HepG2 (cell line): ENCODE measurements around the gene P3H4. TPM values are rescaled to one million over a fixed set of nuclear protein-coding genes. Genes with fewer than 3 reads are reported as not detected.

ENCODE experiments used
- ATAC-seq: fragments of 200-7000 bp; cut with Tn5 transposase; 3 replicates; pipeline ENCODE4 v1.9.1; 2020; ENCODE audit warnings: mild to moderate bottlenecking, moderate library complexity
- BruUV-seq: library from RNA; stranded (reverse); fragments of 400-500 nt; replicated peaks from 2 replicates; lab custom pipeline; 2021; lab: Mats Ljungman, UMichigan
- CTCF ChIA-PET: fragments of 300-600 bp; formaldehyde crosslinking; extraction: SDS; loops from one replicate; lab custom pipeline; 2021; ENCODE audit warnings: low total read pairs, inconsistent platforms, low intra/inter-chr PET ratio; lab: Yijun Ruan, JAX
- POLR2A ChIA-PET: fragments of 350-600 bp; sonication (Branson Sonifier 250); formaldehyde crosslinking; loops from one replicate; lab custom pipeline; 2020; ENCODE audit warnings: antibody characterized with exemption, inconsistent platforms; lab: Yijun Ruan, JAX
- DNase-seq: peaks from one replicate; pipeline ENCODE4 v3.0.0-alpha.2; 2015; ENCODE audit warnings: low spot score
- FAIRE-seq: peaks from 3 replicates; lab custom pipeline; 2011; peaks lifted over from hg19 to GRCh38; lab: Jason Lieb, UNC
- H2AFZ ChIP-seq: one replicate; pipeline ENCODE4 v1.6.1; 2011; ENCODE audit warnings: low read length, inconsistent platforms
- H3K27ac ChIP-seq: fragments of 300-600 bp; 3 replicates; pipeline ENCODE4 v1.8.0; 2011; ENCODE audit warnings: mixed run types, mild to moderate bottlenecking, mixed read lengths, low read length, inconsistent platforms; ENCODE audit not compliant: insufficient read depth; ENCODE audit errors: extremely low read length
- H3K27me3 ChIP-seq, 2 experiments: fragments of 200-600 bp in 1 of 2; 2 replicates in 1 of 2; 3 replicates in 1 of 2; pipeline versions ENCODE4 v1.6.0 to v1.8.0; 2011; ENCODE audit warnings: low read length in 2 of 2, mild to moderate bottlenecking in 2 of 2, moderate library complexity in 2 of 2, inconsistent platforms in 1 of 2; ENCODE audit not compliant: insufficient read depth in 2 of 2, control insufficient read depth in 1 of 2
- H3K36me3 ChIP-seq, 2 experiments: fragments of 200-600 bp in 1 of 2; replicated peaks in 1 of 2; 2 replicates in 1 of 2; 3 replicates in 1 of 2; pipeline versions ENCODE4 v1.5.1 to v1.8.0; 2011; ENCODE audit warnings: low read length in 2 of 2, inconsistent platforms in 1 of 2; ENCODE audit not compliant: insufficient read depth in 2 of 2, control insufficient read depth in 1 of 2
- H3K4me1 ChIP-seq: 2 replicates; pipeline ENCODE4 v1.5.1; 2012; ENCODE audit warnings: low read length, inconsistent platforms; ENCODE audit not compliant: insufficient read depth
- H3K4me2 ChIP-seq: 2 replicates; pipeline ENCODE4 v1.6.0; 2011; ENCODE audit warnings: low read depth, low read length, inconsistent platforms
- H3K4me3 ChIP-seq, 3 experiments: fragments of 200-600 bp in 1 of 3; sonication (generic), shearing (Covaris generic) in 1 of 3; replicated peaks in 1 of 3; 2 replicates each; pipeline ENCODE4 v1.5.1; 2011 to 2016; ENCODE audit warnings: low read length in 3 of 3, inconsistent platforms in 2 of 3, low read depth in 2 of 3, mild to moderate bottlenecking in 2 of 3, control low read depth in 1 of 3, mixed read lengths in 1 of 3; ENCODE audit not compliant: insufficient read depth in 1 of 3
- H3K79me2 ChIP-seq: one replicate; pipeline ENCODE4 v1.6.1; 2011; ENCODE audit warnings: low read length, inconsistent platforms; ENCODE audit not compliant: insufficient read depth
- H3K9ac ChIP-seq: 2 replicates; pipeline ENCODE4 v1.6.0; 2011; ENCODE audit warnings: mild to moderate bottlenecking, low read depth, low read length, inconsistent platforms; ENCODE audit not compliant: insufficient read depth
- H3K9me3 ChIP-seq: 2 replicates; pipeline ENCODE4 v1.5.1; 2012; ENCODE audit warnings: mild to moderate bottlenecking, low read length
- H4K20me1 ChIP-seq: 2 replicates; pipeline ENCODE4 v1.6.0; 2011; ENCODE audit warnings: inconsistent platforms, mild to moderate bottlenecking, low read length, moderate library complexity; ENCODE audit not compliant: insufficient read depth
- HNRNPUL1 ChIP-seq: fragments of 200-400 bp; formaldehyde crosslinking; IDR thresholded peaks from 2 replicates; pipeline ENCODE4 v1.6.1; 2017; ENCODE audit warnings: low read depth, mild to moderate bottlenecking, low read length, moderate library complexity
- KAT7 ChIP-seq: IDR thresholded peaks from 2 replicates; pipeline ENCODE4 v1.6.1; 2018; ENCODE audit warnings: borderline replicate concordance, missing compliant biosample characterization
- KLF11 ChIP-seq: IDR thresholded peaks from 2 replicates; pipeline ENCODE4 v1.6.1; 2016; ENCODE audit warnings: missing compliant biosample characterization
- MATR3 ChIP-seq: sonication (generic); formaldehyde crosslinking; IDR thresholded peaks from 2 replicates; pipeline ENCODE4 v1.4.0; 2020; ENCODE audit warnings: missing genetic modification reagents
- POLR2AphosphoS2 ChIP-seq: IDR thresholded peaks from 2 replicates; pipeline ENCODE4 v1.6.1; 2011; ENCODE audit warnings: low read depth, low read length, improper control_type of control experiment
- STAG1 ChIP-seq: sonication (generic); formaldehyde crosslinking; IDR thresholded peaks from 2 replicates; pipeline ENCODE4 v1.4.0; 2020; ENCODE audit warnings: missing genetic modification reagents
- ZIK1 ChIP-seq: sonication (generic); formaldehyde crosslinking; IDR thresholded peaks from 2 replicates; pipeline ENCODE4 v1.5.0; 2020; ENCODE audit warnings: mild to moderate bottlenecking, low read depth, missing genetic modification reagents, borderline replicate concordance
- ZNF3 ChIP-seq: IDR thresholded peaks from 2 replicates; pipeline ENCODE4 v1.7.0; 2017; ENCODE audit warnings: inconsistent platforms
- ZNF609 ChIP-seq: sonication (generic); formaldehyde crosslinking; IDR thresholded peaks from 2 replicates; pipeline ENCODE4 v1.4.0; 2020; ENCODE audit warnings: mild to moderate bottlenecking, missing genetic modification reagents, borderline replicate concordance
- ZNF878 ChIP-seq: sonication (generic); formaldehyde crosslinking; IDR thresholded peaks from 2 replicates; pipeline ENCODE4 v1.8.1; 2023; ENCODE audit warnings: mild to moderate bottlenecking, missing genetic modification reagents, moderate library complexity
- WGBS: methylation state at CpG from one replicate; pipeline ENCODE4 v1.1.6; 2017; ENCODE audit warnings: low lambda C conversion rate; 5-methylcytosine and 5-hydroxymethylcytosine counted together
- in situ Hi-C: cut with HindIII; loops from 2 replicates; pipeline ENCODE4 v1.10.0; 2017; ENCODE audit warnings: low pct_unique_long_range_greater_than_20kb; ENCODE audit not compliant: extremely low pct_ligation_motif_present
- intact Hi-C: fragments of 100-400 bp; cut with micrococcal nuclease; formaldehyde crosslinking; loops from one replicate; pipeline ENCODE4 v1.10.0; 2022; ENCODE audit not compliant: unreplicated experiment
- polyA plus RNA-seq, 8 experiments: library from polyadenylated mRNA; depleted of rRNA in 3 of 8; stranded (reverse) in 7 of 8; unstranded in 1 of 8; fragments of >200 nt; fragmentation: Illumina TruSeq in 4 of 8; extraction: Trizol in 4 of 8; gene quantifications; 2 replicates each; pipeline versions ENCODE4 v1.2.1 to v1.2.3, GENCODE V29; 2011 to 2016; ENCODE audit warnings: low read depth in 4 of 8, missing spikeins in 1 of 8, mixed read lengths in 1 of 8; ENCODE audit not compliant: insufficient read depth in 1 of 8
- total RNA-seq, 5 experiments: library from RNA; depleted of rRNA; stranded (reverse); fragments of >200 nt; fragmentation: Illumina TruSeq; extraction: Trizol; gene quantifications; 2 replicates each; pipeline ENCODE4 v1.2.3, GENCODE V29; 2016; ENCODE audit warnings: low read depth in 1 of 5
- TF ChIP-seq, protein P1 (sequence below), 2 experiments: sonication (generic) in 1 of 2; formaldehyde crosslinking in 1 of 2; IDR thresholded peaks; 2 replicates each; pipeline versions ENCODE4 v1.4.0 to v1.6.1; 2018 to 2020; ENCODE audit warnings: missing genetic modification reagents in 2 of 2, borderline replicate concordance in 1 of 2, low read depth in 1 of 2, mild to moderate bottlenecking in 1 of 2, missing biosample characterization in 1 of 2

Gene P3H4
- total and polyA plus RNA-seq, 2 of the 13 experiments (the other 11 are each of a cell fraction or from before 2014, with no cell fraction given): 37.1 to 50.6 TPM

GRCh38 chr17:41797377-41797776, 14.4 kb downstream of the P3H4 start:
- DNase-seq (no peak), ATAC-seq (no peak), FAIRE-seq (no peak)
- H4K20me1 ChIP-seq: no peaks in the 10 kb centered on the region
- no peak overlapping the region for H3K27ac ChIP-seq
- no peak overlapping the region for H3K4me2 ChIP-seq
- H3K9ac ChIP-seq: no peak overlapping the region
- ChIA-PET POLR2A (interaction anchor here (2.9 to 7.9 kb wide), 2 partner anchors 12 to 20 kb away, joined by 19 to 86 read pairs; partner anchors contain the start of gene JUP), CTCF (interaction anchor here (1.5 kb wide), 1 partner anchor 59 kb away, joined by 4 read pairs; no protein-coding TSS in a partner anchor)
- in situ Hi-C loops: no loop called here
- H3K4me1 ChIP-seq: peaks cover 72% of the 10 kb centered on the region
- no peak overlapping the region for H2AFZ ChIP-seq
- no peak overlapping the region for H3K4me3 ChIP-seq
- H3K79me2 ChIP-seq: no peaks in the 10 kb centered on the region
- intact Hi-C loops: no loop called here
- no peaks in the 10 kb centered on the region for H3K9me3 ChIP-seq
- no peaks in the 10 kb centered on the region for H3K27me3 ChIP-seq
- TF ChIP-seq ZNF609 (CRISPR knock-in tag) (no peak), KAT7 (CRISPR knock-in tag) (no peak), HNRNPUL1 (no peak), STAG1 (CRISPR knock-in tag) (no peak), ZIK1 (CRISPR knock-in tag) (no peak), ZNF878 (CRISPR knock-in tag) (no peak), KLF11 (CRISPR knock-in tag) (no peak), POLR2AphosphoS2 (no peak), MATR3 (CRISPR knock-in tag) (no peak), ZNF3 (CRISPR knock-in tag) (no peak)
- TF ChIP-seq, protein P1, sequence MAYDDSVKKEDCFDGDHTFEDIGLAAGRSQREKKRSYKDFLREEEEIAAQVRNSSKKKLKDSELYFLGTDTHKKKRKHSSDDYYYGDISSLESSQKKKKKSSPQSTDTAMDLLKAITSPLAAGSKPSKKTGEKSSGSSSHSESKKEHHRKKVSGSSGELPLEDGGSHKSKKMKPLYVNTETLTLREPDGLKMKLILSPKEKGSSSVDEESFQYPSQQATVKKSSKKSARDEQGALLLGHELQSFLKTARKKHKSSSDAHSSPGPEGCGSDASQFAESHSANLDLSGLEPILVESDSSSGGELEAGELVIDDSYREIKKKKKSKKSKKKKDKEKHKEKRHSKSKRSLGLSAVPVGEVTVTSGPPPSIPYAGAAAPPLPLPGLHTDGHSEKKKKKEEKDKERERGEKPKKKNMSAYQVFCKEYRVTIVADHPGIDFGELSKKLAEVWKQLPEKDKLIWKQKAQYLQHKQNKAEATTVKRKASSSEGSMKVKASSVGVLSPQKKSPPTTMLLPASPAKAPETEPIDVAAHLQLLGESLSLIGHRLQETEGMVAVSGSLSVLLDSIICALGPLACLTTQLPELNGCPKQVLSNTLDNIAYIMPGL (CRISPR knock-in tag; IDR thresholded peaks at IDR 0.05; ENCODE audit: borderline replicate concordance in 1 of 2, low read depth in 1 of 2): no peak
- TF ChIP-seq, all 625 proteins: peak for 0
- WGBS: 86% methylated on average over 3 of the region's 3 CpGs
- no TSS peak for BruUV-seq
- H3K36me3 ChIP-seq: 0 out of 5 replicates have a peak, but pooled peaks cover 0 to 4% of the 10 kb centered on the region in 2 experiments
